ENCODE data around the gene SLCO6A1. TPM values are rescaled to one million over a fixed set of nuclear protein-coding genes. Genes with fewer than 3 reads are reported as not detected.

The SLCO6A1 gene
- total and polyA plus RNA-seq, 12 donors, result 0.20 to 0.56 TPM; not detected in 10

DNA sequence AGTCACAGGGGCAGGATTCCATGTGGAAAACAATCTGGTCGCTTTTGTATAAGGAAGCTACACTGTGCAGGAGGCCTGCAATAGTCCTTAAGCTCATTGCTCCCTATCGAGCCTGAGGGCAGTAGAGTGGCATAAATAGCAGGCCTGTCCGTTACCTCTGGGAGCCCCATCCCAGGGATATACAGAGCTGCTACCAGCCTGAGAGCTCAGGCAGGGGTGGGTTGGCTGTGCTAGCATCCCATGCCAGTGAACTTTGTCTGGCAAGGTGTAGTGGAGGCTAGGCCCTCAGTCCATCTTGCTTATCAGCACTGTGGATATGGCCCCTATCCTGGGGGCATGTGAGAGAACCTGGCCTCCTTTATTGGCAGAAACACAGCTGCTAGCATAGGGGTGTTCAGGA, 47.7 kb downstream of the SLCO6A1 start:
- no peak for TF ChIP-seq POLR2A (IDR thresholded peaks at IDR 0.05)
- TF ChIP-seq, protein P1, sequence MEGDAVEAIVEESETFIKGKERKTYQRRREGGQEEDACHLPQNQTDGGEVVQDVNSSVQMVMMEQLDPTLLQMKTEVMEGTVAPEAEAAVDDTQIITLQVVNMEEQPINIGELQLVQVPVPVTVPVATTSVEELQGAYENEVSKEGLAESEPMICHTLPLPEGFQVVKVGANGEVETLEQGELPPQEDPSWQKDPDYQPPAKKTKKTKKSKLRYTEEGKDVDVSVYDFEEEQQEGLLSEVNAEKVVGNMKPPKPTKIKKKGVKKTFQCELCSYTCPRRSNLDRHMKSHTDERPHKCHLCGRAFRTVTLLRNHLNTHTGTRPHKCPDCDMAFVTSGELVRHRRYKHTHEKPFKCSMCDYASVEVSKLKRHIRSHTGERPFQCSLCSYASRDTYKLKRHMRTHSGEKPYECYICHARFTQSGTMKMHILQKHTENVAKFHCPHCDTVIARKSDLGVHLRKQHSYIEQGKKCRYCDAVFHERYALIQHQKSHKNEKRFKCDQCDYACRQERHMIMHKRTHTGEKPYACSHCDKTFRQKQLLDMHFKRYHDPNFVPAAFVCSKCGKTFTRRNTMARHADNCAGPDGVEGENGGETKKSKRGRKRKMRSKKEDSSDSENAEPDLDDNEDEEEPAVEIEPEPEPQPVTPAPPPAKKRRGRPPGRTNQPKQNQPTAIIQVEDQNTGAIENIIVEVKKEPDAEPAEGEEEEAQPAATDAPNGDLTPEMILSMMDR (IDR thresholded peaks at IDR 0.05), result no peak
- no peak for DNase-seq
- intact Hi-C loops (cut with DNase I), result no loop called here
- H3K9me3 ChIP-seq (replicated peaks in 1 of 3), result no peaks in the 10 kb centered on the region
- no peak overlapping the region for H3K27ac ChIP-seq
- H3K4me3 ChIP-seq, result no peak overlapping the region
- peaks cover 0 to 3% of the 10 kb centered on the region in 2 donors for H3K36me3 ChIP-seq (replicated peaks in 1 of 2)
- no peaks in the 10 kb centered on the region for H3K27me3 ChIP-seq
- 60 to 88% (median 80%) methylated on average over 1 to 3 of the region's 3 CpGs for WGBS, 4 donors
- no peaks in the 10 kb centered on the region for H3K4me1 ChIP-seq (replicated peaks in 1 of 2)

DNA sequence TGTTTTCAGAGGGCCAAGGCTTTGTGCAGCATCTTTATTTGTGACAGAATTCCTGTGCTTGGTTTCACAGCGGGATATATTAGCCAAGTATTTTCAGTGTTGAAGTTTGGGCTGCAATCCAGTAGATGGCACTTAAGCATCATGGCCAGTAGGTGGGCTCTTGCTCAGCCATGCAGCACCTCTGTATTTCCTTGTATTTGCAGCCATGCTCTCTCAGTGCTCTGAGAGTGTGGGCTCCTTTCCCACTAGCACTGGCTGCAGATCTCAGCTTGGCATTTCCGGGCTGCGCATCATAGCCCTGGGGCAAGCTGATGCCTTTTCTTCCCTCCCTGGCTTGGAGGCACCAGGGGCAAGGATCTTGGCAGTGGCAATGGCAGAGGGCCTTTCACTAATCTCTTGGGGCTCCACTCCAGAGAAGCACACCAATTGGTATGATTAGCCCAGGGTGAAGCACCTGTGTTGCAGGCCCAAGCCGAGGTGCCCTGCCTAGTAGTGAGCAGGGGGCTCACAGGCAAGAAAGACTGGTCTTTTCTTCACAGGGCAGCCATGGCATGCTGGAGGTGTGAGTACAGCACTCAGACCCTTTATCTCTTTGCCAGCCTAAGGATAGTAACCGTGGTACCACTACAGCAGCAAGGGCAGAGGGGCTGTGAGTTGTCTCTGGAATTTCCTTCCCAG, 48.3 kb downstream of the SLCO6A1 start:
- Histone ChIP-seq H3K27ac (no peak overlapping the region), H3K4me1 (replicated peaks in 1 of 2) (no peaks in the 10 kb centered on the region), H3K9me3 (replicated peaks in 1 of 3) (no peaks in the 10 kb centered on the region), H3K27me3 (no peaks in the 10 kb centered on the region), H3K4me3 (no peak overlapping the region), H3K36me3 (replicated peaks in 1 of 2) (peaks cover 0 to 3% of the 10 kb centered on the region in 2 donors)
- DNase-seq, result no peak
- intact Hi-C loops (cut with DNase I), result no loop called here
- TF ChIP-seq, protein P1 (IDR thresholded peaks at IDR 0.05), result no peak
- no peak for TF ChIP-seq POLR2A (IDR thresholded peaks at IDR 0.05)
- 89 to 96% (median 91%) methylated on average over 3 to 5 of the region's 5 CpGs for WGBS, 4 donors

DNA sequence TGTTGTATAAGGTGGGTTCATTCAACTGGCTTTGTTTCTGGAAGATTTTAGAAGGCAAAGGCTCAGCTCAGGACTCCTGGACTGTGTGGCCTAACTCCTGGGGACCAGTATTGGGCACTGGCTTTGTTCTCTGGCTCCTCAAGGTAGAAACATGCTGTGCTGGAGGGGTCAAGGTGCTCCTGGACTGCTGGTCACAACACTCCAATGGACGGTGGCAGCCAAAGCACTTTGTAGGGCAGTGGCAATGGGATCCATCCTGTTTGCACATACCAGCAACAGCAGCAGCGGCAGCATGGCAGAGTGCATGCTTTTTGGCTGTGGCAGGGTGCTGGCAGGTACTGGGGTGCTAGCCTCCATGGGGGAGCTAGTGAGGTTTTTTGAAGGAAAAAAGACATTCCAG, 65.3 kb downstream of the SLCO6A1 start:
- 36 to 100% (median 38%) methylated on average over 1 to 2 of the region's 2 CpGs for WGBS, 4 donors
- Histone ChIP-seq H3K27ac (no peak overlapping the region), H3K36me3 (replicated peaks in 1 of 2) (no peaks in the 10 kb centered on the region), H3K9me3 (replicated peaks in 1 of 3) (no peaks in the 10 kb centered on the region), H3K4me3 (no peak overlapping the region), H3K27me3 (no peaks in the 10 kb centered on the region), H3K4me1 (replicated peaks in 1 of 2) (no peaks in the 10 kb centered on the region)
- intact Hi-C loops (cut with DNase I), result no loop called here
- DNase-seq, result no peak
- no peak for TF ChIP-seq POLR2A (IDR thresholded peaks at IDR 0.05)
- TF ChIP-seq, protein P1 (IDR thresholded peaks at IDR 0.05), result no peak

DNA sequence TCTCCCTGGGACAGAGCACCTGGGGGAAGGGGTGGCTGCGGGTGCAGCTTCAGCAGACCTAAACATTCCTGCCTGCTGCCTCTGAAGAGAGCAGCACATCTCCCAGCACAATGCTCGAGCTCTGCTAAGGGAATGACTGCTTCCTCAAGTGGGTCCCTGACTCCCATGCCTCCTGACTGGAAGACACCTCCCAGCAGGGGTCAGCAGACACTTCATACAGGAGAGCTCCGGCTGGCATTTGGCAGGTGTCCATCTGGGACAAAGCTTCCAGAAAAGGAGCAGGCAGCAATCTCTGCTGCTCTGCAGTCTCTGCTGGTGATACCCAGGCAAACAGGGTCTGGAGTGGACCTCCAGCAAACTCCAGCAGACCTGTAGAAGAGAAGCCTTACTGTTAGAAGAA, 77.2 kb downstream of the SLCO6A1 start:
- peak in 6 of 7 donors; percentile 15 to 81 (median 25) for DNase-seq
- H3K9me3 ChIP-seq (replicated peaks in 1 of 3), result no peaks in the 10 kb centered on the region
- no peak for TF ChIP-seq POLR2A (IDR thresholded peaks at IDR 0.05)
- TF ChIP-seq, protein P1 (IDR thresholded peaks at IDR 0.05), result peak in 1 of 6 experiments; percentile 18
- WGBS, 4 donors, result 57 to 69% methylated on average over 3 of the region's 3 CpGs; no CpG with 5 or more reads in 2 of the 4 donors
- H3K4me1 ChIP-seq (replicated peaks in 1 of 2), result no peaks in the 10 kb centered on the region
- intact Hi-C loops (cut with DNase I), result no loop called here
- H3K27ac ChIP-seq, result no peak overlapping the region
- H3K27me3 ChIP-seq, result no peaks in the 10 kb centered on the region
- no peak overlapping the region for H3K4me3 ChIP-seq
- H3K36me3 ChIP-seq (replicated peaks in 1 of 2), result no peaks in the 10 kb centered on the region
